ENCODE data around the gene SAP30. TPM values are rescaled to one million over a fixed set of nuclear protein-coding genes. Genes with fewer than 3 reads are reported as not detected.
A peak's percentile ranks its signal among the peaks of the same experiment; 100 is the strongest.

Gene SAP30
- total RNA-seq, 1 experiment from 2014 or later = 27.3 TPM

DNA sequence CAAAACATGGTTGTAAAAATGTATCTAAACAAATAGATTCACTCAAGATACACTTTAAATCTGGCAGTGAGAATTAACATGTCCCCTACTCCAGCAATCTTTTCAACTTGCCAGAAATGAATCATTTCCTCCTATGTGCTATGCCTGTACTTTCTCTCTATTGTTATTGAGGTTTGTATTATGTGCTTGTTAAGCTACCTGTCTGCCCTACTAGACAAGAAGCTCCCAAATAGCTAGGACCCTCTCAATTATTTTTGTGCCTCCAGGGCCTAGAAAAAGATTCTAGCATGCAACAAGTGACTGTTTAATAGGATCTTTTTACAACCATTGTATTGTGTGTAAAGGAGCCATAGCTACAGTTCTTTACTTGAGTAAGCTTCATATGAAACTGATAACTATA, 3.5 kb upstream of the SAP30 start:
- DNase-seq (ENCODE audit: low spot score) = no peak

- DNase-seq (ENCODE audit: low spot score) = no peak
These were observed 2.8 kb upstream of the SAP30 start for GRCh38 chr4:173367946-173368345.

- DNase-seq (ENCODE audit: low spot score) = no peak
These were observed 651 bp upstream of the SAP30 start for GRCh38 chr4:173370130-173370476.

GRCh38 chr4:173371292-173372192, 788 bp downstream of the SAP30 start:
- peak; percentile 41 for DNase-seq (ENCODE audit: low spot score)

GRCh38 chr4:173374588-173374987, 3.8 kb downstream of the SAP30 start:
- no peak for DNase-seq (ENCODE audit: low spot score)

- no peak for DNase-seq (ENCODE audit: low spot score)
These were observed 9.2 kb downstream of the SAP30 start for GRCh38 chr4:173379929-173380328.

- DNase-seq (ENCODE audit: low spot score) = no peak
These were observed 10.2 kb downstream of the SAP30 start for GRCh38 chr4:173380987-173381386.

DNA sequence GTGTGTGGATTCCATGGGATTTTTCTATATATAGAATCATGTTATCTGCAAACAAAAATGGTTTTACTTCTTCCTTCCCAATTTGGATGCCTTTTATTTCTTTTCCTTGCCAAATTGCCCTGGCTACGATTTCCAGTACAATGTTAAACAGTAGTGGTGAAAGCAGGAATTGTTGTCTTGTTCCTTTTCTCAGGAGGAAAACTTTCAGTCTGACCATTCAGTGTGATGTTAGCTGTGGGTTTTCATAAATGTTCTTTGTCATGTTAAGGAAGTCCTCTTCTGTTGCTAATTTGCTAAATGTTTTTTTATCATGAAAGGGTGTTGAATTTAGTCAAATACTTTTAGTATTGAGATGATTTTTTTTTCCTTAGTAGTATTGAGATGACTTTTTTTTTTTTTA, 10.9 kb downstream of the SAP30 start:
- DNase-seq (ENCODE audit: low spot score) = no peak

- no peak for DNase-seq (ENCODE audit: low spot score)
These were observed 11.6 kb downstream of the SAP30 start for GRCh38 chr4:173382349-173382748.

GRCh38 chr4:173386751-173387150, 16.0 kb downstream of the SAP30 start:
- DNase-seq (ENCODE audit: low spot score) = no peak

DNA sequence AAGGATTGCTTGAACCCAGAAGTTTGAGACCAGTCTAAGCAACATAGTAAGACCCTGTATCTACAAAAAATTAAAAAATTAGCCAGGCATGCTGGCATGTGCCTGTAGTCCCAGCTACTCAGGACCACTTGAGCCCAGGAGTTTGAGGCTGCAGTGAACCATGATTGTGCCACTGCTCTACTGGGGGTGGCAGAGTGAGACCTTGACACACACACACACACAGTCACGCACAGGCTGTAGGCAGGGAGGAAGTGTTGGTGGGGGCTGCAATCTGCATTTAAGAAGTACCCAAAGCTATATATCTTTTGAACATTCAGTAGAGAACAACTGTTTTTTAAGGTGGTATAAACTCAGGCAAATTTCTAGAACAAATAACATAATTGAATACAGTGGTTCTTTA, 20.9 kb downstream of the SAP30 start:
- DNase-seq (ENCODE audit: low spot score) = no peak

DNA sequence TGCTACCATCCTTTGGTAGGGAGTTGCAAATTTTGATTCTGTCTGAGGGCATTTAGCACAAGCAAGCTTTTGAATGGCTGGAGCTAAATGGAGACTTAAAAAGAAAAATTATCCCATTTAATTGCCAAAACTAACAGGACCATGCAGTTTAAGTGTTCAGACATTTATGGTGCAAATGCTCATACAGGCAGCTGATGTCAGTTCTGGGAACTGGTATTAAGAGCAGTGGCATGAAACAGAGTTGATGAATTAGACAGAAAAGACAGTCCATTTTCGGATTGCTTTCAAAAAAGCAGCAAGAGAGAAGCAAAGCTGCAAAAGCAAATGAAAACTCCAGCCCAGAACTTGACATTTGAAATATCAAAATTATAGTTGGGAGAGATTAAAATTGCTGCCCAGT, 26.9 kb downstream of the SAP30 start:
- DNase-seq (ENCODE audit: low spot score) = no peak

DNA sequence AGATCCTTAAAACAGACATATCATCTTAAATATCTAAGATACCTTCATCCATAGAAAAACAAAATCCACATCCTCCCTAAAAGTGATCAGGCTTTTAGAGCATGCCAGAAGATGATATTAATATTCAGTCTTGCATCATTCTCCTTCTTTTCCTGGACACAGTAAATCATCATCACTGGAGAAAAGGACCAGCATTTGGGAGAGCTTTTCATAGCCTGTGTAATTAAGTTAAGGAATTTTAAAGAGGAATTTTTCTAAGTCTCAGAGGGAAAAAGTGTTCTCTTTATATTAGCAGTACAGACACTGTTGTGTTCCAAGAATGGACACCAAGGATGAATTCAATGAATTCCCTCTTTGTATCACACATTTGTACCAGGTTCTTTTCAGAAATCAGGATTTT, 27.5 kb downstream of the SAP30 start:
- no peak for DNase-seq (ENCODE audit: low spot score)

- DNase-seq (ENCODE audit: low spot score) = no peak
These were observed 28.1 kb downstream of the SAP30 start, which contains the start of gene SCRG1 for GRCh38 chr4:173398779-173399415. Gene SCRG1 (minus strand): TSS chr4:173399116. CDS start chr4:173391414, 7,702 bp downstream.

DNA sequence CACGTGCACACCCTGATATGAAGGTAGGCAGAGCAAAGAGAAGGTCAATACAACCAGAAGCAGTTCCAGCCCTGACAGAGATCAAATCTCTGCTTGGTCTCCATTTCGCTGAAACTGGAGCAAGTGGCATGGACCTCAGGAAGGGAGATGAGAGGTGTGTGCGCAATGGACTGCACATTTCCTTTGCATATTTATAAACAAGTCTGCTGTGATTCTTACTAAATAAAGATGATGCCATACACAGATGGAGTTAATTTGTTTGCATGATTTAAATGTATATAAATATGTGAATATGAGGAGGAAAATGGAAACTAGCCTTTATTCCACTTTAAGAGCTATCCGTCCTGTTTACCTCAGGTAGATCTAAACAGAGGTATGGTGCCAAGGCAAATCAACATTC, 30.3 kb downstream of the SAP30 start:
- no peak for DNase-seq (ENCODE audit: low spot score)

- no peak for DNase-seq (ENCODE audit: low spot score)
These were observed 32.3 kb downstream of the SAP30 start for GRCh38 chr4:173403051-173403450.

DNA sequence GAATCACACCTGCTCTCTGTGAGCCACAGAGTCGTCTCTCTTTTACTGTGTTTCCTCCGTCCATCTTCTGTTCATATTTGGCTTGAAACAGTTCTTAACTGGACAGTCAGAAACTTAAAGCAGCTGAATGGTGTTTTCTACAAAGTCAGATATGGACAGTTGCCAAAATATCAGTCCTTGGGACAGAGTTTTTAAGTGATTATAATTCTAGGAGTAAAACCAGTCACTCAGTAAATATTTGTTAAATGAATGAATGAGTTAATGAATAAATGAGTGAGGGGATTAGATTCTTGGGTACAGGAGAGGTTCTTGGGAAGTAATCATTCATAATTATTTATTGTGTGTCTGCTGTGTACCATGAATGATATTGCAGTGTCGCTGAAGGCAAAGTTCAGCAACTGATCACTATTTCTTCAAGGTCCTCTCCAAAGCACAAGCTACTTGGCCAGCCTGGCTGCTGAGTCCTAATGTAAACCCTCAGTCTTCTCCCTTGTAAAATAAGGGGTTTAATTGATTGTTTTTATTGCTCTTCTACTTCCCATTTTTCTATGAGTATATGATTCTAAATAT, 33.6 kb downstream of the SAP30 start:
- DNase-seq (ENCODE audit: low spot score) = no peak

GRCh38 chr4:173405840-173406606, 35.3 kb downstream of the SAP30 start:
- no peak for DNase-seq (ENCODE audit: low spot score)

GRCh38 chr4:173410079-173410478, 39.3 kb downstream of the SAP30 start:
- no peak for DNase-seq (ENCODE audit: low spot score)

- DNase-seq (ENCODE audit: low spot score) = no peak
These were observed 40.4 kb downstream of the SAP30 start for GRCh38 chr4:173411106-173411693.

GRCh38 chr4:173413036-173413435, 42.3 kb downstream of the SAP30 start:
- DNase-seq (ENCODE audit: low spot score) = no peak

DNA sequence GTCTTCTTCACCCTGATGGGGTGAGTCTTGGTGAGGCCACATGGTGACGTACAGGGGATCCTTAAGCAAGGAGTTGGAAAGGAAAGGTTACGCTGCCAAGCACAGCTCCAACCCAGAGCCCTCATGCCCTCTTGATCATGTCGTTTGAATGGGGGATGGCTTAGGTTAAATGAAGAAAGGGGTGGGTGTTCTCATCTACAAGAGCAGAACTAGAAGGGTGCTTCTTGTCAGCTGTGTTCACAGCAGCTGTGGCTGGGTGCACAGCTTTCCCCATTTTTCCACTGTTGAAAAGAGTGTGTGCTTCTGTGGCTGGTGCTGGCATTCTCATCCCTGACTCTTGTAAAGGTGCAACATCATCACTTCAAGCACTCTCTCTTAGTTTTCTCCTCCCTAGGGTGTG, 43.7 kb downstream of the SAP30 start:
- DNase-seq (ENCODE audit: low spot score) = no peak
